ENCODE measurements around the gene RRAS. TPM values are rescaled to one million over a fixed set of nuclear protein-coding genes. Genes with fewer than 3 reads are reported as not detected.

Gene RRAS
- total RNA-seq, 1 donor, result 44.5 TPM

DNA sequence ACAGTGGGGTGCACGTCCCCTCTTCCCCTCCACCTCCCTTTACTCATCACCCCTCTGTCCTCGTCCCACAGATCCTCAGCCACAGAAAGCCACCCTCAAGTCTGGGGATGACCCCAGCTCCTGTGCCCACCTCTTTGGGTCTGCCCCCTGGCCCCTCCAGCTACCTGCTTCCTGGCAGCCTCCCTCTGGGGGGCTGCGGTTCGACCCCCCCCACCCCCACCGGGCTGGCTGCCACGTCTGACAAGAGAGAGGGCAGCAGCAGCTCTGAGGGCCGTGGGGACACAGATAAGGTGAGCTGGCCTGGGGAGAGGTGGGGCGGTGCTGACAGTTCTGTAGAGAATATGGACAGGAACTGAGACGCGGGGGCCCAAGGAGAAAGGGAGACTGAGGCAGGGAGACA lies 14.6 kb upstream of the RRAS start:
- DNase-seq (ENCODE audit: low read depth), result no peak
- no peak overlapping the region for H3K4me3 ChIP-seq (ENCODE audit: low read depth, low read length)
- TF ChIP-seq CTCF (IDR thresholded peaks at IDR 0.05; ENCODE audit: insufficient read depth, low read depth, low read length), result no peak

- no peak for DNase-seq (ENCODE audit: low read depth)
- TF ChIP-seq CTCF (IDR thresholded peaks at IDR 0.05; ENCODE audit: insufficient read depth, low read depth, low read length), result no peak
- H3K4me3 ChIP-seq (ENCODE audit: low read depth, low read length), result no peak overlapping the region
Measured at GRCh38 chr19:49653466-49653806, 13.5 kb upstream of the RRAS start.

GRCh38 chr19:49652551-49653465 lies 12.9 kb upstream of the RRAS start:
- H3K4me3 ChIP-seq (ENCODE audit: low read depth, low read length), result no peak overlapping the region
- no peak for TF ChIP-seq CTCF (IDR thresholded peaks at IDR 0.05; ENCODE audit: insufficient read depth, low read depth, low read length)
- no peak for DNase-seq (ENCODE audit: low read depth)

GRCh38 chr19:49651820-49652550 lies 12.0 kb upstream of the RRAS start:
- TF ChIP-seq CTCF (IDR thresholded peaks at IDR 0.05; ENCODE audit: insufficient read depth, low read depth, low read length), result no peak
- no peak overlapping the region for H3K4me3 ChIP-seq (ENCODE audit: low read depth, low read length)
- DNase-seq (ENCODE audit: low read depth), result no peak

- TF ChIP-seq CTCF (IDR thresholded peaks at IDR 0.05; ENCODE audit: insufficient read depth, low read depth, low read length), result no peak
- DNase-seq (ENCODE audit: low read depth), result no peak
Measured at GRCh38 chr19:49651029-49651819, 11.3 kb upstream of the RRAS start.

GRCh38 chr19:49646586-49646985 lies 6.6 kb upstream of the RRAS start:
- DNase-seq (ENCODE audit: low read depth), result no peak

More at GRCh38 chr19:49651029-49651819, 11.3 kb upstream of the RRAS start:
- H3K4me3 ChIP-seq (ENCODE audit: low read depth, low read length), result no peak overlapping the region

More at GRCh38 chr19:49646586-49646985, 6.6 kb upstream of the RRAS start:
- no peak overlapping the region for H3K4me3 ChIP-seq (ENCODE audit: low read depth, low read length)
- no peak for TF ChIP-seq CTCF (IDR thresholded peaks at IDR 0.05; ENCODE audit: insufficient read depth, low read depth, low read length)

All from fibroblast of villous mesenchyme (primary cell).